Parathyroid adenoma (tissue), 2 donors: ENCODE data around the gene CAPN14.

Experiments
- H2AFZ ChIP-seq: fragments of 300-600 bp; sonication (generic); one replicate; pipeline ENCODE4 v1.7.0; 2017; ENCODE audit warnings: antibody characterized with exemption, mild to moderate bottlenecking
- H3K27ac ChIP-seq: fragments of 300-600 bp; sonication (generic); one replicate; pipeline ENCODE4 v1.7.0; 2017
- H3K27me3 ChIP-seq: fragments of 300-600 bp; sonication (generic); one replicate; pipeline ENCODE4 v1.7.0; 2017; ENCODE audit warnings: low read length; ENCODE audit not compliant: control insufficient read depth, insufficient read depth
- H3K36me3 ChIP-seq: fragments of 300-600 bp; sonication (generic); one replicate; pipeline ENCODE4 v1.7.0; 2017; ENCODE audit warnings: low read length; ENCODE audit not compliant: control insufficient read depth, insufficient read depth
- H3K4me1 ChIP-seq: fragments of 300-600 bp; sonication (generic); one replicate; pipeline ENCODE4 v1.7.0; 2017; ENCODE audit warnings: control low read depth
- H3K4me2 ChIP-seq: fragments of 300-600 bp; sonication (generic); one replicate; pipeline ENCODE4 v1.7.0; 2017; ENCODE audit warnings: low read length
- H3K4me3 ChIP-seq: fragments of 300-600 bp; sonication (generic); one replicate; pipeline ENCODE4 v1.7.0; 2017; ENCODE audit warnings: low read depth, low read length
- H3K79me2 ChIP-seq: fragments of 300-600 bp; sonication (generic); one replicate; pipeline ENCODE4 v1.7.0; 2017; ENCODE audit warnings: control low read depth
- H3K9ac ChIP-seq: fragments of 300-600 bp; sonication (generic); one replicate; pipeline ENCODE4 v1.7.0; 2017; ENCODE audit warnings: mild to moderate bottlenecking
- H3K9me3 ChIP-seq: fragments of 300-600 bp; sonication (generic); one replicate; pipeline ENCODE4 v1.7.0; 2017; ENCODE audit warnings: low read length; ENCODE audit not compliant: control insufficient read depth
- TF ChIP-seq, protein P1 (sequence below): fragments of 300-600 bp; sonication (generic); IDR thresholded peaks from one replicate; pipeline ENCODE4 v1.7.0; 2017; ENCODE audit warnings: antibody characterized with exemption, mild to moderate bottlenecking
- donor health status: primary hyperparathyroidism.

CAPN14 gene

DNA sequence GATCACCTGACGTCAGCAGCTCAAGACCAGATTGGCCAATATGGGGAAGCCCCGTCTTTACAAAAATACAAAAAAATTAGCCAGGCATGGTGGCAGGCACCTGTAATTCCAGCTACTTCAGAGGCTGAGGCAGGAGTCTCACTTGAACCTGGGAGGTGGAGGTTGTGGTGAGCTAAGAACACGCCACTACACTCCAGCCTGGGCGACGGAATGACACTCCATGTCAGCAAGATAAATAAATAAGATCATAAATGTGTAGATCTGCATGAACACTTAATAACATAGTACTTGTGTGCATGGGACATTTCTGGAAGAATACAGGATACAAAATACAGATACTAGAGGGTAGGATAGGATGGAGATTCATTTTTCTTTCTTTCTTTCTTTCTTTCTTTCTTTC is 25.7 kb upstream of the CAPN14 start:
- Histone ChIP-seq H3K27me3 (no peaks in the 10 kb centered on the region), H2AFZ (no peak overlapping the region), H3K36me3 (no peaks in the 10 kb centered on the region), H3K4me2 (no peak overlapping the region), H3K9me3 (no peaks in the 10 kb centered on the region), H3K9ac (no peak overlapping the region), H3K4me3 (no peak overlapping the region), H3K4me1 (no peaks in the 10 kb centered on the region), H3K27ac (no peak overlapping the region), H3K79me2 (no peaks in the 10 kb centered on the region)
- TF ChIP-seq, protein P1, sequence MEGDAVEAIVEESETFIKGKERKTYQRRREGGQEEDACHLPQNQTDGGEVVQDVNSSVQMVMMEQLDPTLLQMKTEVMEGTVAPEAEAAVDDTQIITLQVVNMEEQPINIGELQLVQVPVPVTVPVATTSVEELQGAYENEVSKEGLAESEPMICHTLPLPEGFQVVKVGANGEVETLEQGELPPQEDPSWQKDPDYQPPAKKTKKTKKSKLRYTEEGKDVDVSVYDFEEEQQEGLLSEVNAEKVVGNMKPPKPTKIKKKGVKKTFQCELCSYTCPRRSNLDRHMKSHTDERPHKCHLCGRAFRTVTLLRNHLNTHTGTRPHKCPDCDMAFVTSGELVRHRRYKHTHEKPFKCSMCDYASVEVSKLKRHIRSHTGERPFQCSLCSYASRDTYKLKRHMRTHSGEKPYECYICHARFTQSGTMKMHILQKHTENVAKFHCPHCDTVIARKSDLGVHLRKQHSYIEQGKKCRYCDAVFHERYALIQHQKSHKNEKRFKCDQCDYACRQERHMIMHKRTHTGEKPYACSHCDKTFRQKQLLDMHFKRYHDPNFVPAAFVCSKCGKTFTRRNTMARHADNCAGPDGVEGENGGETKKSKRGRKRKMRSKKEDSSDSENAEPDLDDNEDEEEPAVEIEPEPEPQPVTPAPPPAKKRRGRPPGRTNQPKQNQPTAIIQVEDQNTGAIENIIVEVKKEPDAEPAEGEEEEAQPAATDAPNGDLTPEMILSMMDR = no peak

- no peak overlapping the region for H3K4me2 ChIP-seq
- no peaks in the 10 kb centered on the region for H3K36me3 ChIP-seq
- H3K79me2 ChIP-seq = no peaks in the 10 kb centered on the region
- no peaks in the 10 kb centered on the region for H3K9me3 ChIP-seq
- H3K9ac ChIP-seq = no peak overlapping the region
- H3K27me3 ChIP-seq = no peaks in the 10 kb centered on the region
- H3K4me3 ChIP-seq = no peak overlapping the region
- H2AFZ ChIP-seq = no peak overlapping the region
- no peak overlapping the region for H3K27ac ChIP-seq
- TF ChIP-seq, protein P1 = no peak
- H3K4me1 ChIP-seq = no peaks in the 10 kb centered on the region
These were observed 24.4 kb upstream of the CAPN14 start for GRCh38 chr2:31241625-31242270.

GRCh38 chr2:31240381-31241365 is 23.4 kb upstream of the CAPN14 start:
- Histone ChIP-seq H3K27ac (no peak overlapping the region), H3K4me3 (no peak overlapping the region), H3K9me3 (no peaks in the 10 kb centered on the region), H3K79me2 (no peaks in the 10 kb centered on the region), H3K9ac (no peak overlapping the region), H3K27me3 (no peaks in the 10 kb centered on the region), H3K36me3 (no peaks in the 10 kb centered on the region), H3K4me2 (no peak overlapping the region), H2AFZ (no peak overlapping the region), H3K4me1 (no peaks in the 10 kb centered on the region)
- TF ChIP-seq, protein P1 = no peak

DNA sequence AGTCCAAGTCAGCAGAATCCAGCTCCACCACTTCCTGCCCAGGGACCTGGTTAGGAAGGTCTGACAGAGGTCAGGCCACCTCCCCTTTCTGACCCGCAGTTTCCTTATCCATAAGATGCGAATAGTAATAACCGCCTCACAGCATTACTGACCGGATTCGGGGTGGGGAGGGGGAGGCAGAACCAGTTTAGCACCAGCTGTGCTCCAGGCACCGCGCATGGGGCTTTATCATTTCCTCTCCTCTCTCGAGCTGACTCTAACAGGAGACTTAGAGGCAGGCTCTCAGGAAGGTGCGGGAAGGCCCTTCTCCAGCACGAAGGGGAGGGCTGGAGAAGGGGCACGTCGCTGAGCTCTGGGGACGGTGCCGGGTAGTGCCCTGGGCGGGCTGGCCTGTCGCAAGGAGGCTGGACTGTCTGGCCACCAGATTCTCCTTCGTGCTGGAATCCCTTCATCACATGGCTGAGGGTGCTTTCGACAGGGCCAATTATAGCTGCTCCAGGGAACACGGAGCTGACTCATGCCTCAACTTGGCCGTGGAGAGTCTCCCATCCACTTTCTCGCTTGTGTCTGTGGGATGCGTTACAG is 22.4 kb upstream of the CAPN14 start:
- Histone ChIP-seq H3K79me2 (no peaks in the 10 kb centered on the region), H3K9me3 (no peaks in the 10 kb centered on the region), H2AFZ (no peak overlapping the region), H3K27me3 (no peaks in the 10 kb centered on the region), H3K36me3 (no peaks in the 10 kb centered on the region), H3K4me1 (no peaks in the 10 kb centered on the region), H3K9ac (no peak overlapping the region), H3K4me3 (no peak overlapping the region), H3K27ac (peak overlapping the region; percentile 51), H3K4me2 (no peak overlapping the region)
- TF ChIP-seq, protein P1 = no peak
